AG08395 (cell line): Measurements from ENCODE around the gene TPCN1.
"Not testable (repeated sequence)": the region's sequence is repeated elsewhere in the genome, so short reads cannot be mapped to it uniquely, and the experiment has no call there.

Experiments used
- DNase-seq: peaks from one replicate; pipeline ENCODE4 v3.0.0; 2012; ENCODE audit warnings: mixed read lengths, low spot score

TPCN1 gene

DNA sequence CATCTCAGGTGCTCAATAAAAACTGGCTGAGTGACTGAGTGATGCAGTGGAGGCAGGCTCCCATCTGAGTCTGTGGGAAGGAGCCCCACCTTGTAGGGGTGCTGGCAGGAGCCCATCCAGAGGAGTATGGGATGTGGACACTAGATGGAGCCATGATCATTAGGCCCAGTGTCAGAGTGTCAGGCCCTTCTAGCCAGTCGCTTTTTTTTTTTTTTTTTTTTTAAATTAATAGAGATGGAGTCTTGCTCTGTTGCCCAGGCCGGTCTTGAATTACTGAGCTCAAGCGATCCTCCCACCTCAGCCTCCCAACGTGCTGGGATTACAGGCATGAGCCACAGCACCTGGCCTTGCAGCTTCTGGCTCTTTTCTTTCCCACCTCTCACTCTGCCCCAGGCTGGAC is 24.3 kb upstream of the TPCN1 start:
- peak; percentile 90 for DNase-seq

DNA sequence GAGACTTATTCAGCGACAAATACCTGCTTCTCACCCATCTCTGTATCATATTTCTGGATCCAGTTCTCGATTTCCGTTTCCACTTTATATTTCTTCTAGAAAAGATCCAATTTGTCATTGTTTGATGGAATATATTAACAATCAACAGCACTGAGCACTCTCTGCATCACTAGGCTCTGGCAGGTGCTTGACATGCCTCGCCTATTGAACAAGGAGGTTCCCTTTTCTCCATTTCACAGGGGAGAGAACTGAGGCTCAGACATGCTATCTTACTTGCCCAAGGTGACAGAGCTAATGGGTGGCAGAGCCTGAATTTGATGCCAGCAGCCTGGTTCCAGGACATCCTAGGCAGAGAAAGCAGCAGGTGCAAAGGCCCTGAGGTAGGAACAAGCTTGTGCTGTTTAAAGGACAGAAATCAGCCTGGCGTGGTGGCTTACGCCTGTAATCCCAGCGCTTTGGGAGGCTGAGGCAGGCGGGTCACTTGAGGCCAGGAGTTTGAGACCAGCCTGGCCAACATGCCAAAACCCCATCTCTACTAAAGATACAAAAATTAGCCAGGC is 23.7 kb upstream of the TPCN1 start:
- no peak for DNase-seq

DNA sequence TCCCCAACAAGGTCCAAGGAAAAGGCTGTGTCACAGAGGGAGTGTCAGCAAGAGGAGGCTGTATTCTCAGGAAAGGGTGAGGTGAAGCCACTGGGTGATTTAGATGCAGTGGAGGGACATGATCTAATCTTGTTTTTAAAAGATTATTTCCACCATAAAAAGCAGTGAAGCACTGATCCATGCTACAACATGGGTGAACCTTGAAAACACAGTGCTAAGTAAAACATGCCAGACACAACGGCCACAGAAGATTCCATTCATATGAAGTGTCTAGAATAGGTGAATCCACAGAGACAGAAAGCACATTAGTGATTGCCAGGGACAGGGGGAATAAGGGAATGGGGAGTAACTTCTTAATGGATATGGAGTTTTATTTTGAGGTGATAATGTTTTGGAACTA is 23.0 kb upstream of the TPCN1 start:
- DNase-seq = no peak

- DNase-seq = no peak
Observed at GRCh38 chr12:113200021-113200797, 21.1 kb upstream of the TPCN1 start.

GRCh38 chr12:113201187-113202177 is 19.8 kb upstream of the TPCN1 start:
- no peak for DNase-seq

DNA sequence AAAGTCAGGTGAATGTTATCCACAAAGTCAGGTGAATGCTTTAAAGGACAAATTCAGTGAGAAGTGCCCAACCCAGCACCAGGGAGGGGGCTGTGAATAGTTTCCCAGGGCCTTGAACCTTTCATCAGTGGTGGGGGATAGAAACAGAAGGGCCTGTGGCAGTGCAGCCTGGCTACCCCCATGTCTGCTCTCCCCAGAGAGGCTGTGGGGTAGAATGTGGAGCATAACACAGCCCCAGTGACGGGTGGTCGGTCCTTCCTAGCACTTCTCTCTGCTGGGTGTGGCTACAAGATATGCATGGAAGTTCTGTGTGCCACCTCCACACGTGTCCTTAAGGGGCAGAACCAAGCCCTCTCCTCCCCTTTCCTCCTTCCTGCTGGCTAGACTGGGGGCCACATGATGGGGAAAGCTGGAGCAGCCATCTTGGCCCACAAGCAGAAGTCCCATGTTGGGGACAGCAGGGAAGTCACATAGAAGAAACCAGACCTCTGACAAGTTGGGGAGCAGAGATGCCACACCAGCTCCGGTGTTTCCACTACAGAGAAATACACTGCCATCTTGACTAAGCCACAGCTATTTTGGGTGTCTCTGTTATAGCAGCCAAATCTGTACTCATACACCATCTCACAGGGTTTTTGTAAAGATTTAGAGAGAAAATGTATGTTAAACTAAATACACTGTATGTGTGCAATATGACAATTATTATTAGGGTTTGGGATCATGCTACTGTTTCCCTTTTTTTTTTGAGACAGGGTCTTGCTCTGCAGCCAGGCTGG is 18.8 kb upstream of the TPCN1 start:
- no peak for DNase-seq

DNA sequence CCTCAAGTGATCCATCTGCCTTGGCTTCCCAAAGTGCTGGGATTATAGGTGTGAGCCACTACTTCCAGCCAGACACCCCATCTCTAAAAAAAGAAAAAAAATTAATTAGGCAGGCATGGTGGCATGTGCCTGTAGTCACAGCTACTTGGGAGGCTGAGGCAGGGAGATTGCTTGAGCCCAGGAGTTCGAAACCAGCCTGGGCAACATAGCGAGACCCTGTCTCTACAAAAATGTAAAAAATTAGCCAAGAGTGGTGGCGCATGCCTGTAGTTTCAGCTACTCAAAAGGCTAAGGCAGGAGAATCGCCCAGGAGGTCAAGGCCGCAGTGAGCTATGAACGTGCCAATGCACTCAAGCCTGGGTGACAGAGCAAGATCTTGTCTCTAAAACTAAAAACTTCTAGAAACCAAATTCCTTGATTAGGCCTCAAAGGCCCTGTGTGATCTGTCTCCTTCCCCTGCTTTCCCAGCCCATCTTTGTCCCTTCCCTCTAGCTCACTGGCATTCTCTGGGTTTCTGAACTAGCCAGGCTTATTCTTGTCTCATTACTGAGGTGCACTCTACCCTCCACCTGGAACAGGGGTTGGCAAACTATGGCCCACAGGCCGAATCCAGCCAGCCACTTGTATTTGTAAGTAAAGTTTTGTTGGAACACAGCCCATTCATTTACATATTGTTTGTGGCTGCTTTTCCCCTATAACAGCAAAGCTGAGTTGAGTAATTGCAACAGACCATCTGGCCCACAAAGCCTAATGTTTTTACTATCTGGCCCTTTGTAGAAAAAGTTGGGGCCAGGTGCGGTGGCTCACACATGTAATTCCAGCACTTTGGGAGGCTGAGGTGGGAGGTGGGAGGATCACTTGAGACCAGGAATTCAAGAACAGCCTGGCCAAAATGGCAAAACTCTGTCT is 17.2 kb upstream of the TPCN1 start:
- no peak for DNase-seq

- no peak for DNase-seq
Observed at GRCh38 chr12:113204804-113205203, 16.5 kb upstream of the TPCN1 start.

DNA sequence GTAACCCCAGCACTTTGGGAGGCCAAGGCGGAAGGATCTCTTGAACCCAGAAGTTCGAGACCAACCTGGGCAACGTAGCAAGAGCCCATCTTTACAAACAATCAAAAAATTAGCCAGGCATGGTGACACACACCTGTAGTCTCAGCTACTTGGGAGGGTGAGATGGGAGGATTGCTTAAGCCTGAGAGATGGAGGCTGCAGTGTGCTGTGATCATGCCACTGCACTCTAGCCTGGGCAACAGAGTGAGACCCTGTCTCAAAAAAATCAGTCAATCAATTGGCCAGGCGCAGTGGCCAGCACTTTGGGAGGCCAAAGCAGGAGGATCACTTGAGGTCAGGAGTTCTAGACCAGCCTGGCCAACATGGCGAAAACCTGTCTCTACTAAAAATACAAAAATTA is 14.5 kb upstream of the TPCN1 start:
- not testable (repeated sequence) for DNase-seq

DNA sequence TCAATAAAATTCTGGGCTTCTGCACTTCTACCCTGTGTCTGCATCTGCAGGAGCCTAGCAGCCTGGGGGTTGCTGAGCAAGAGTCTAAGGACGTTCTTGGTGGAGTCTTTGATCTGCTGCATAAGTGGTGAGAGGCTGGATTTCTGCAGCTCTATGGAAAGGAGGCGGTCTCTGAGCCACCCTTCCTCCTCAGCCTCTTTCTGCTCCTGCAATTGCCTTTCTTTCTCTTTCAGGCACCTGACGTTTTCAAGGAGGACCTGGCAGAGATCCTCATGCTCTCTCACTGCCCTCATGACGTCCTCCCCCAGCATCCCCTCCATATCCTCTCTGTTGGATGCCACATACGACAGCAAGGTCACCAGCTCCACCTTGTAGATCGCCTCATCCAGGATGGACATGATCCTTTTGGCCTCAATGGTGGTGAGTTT is 13.6 kb upstream of the TPCN1 start:
- no peak for DNase-seq

GRCh38 chr12:113208041-113208934 is 13.0 kb upstream of the TPCN1 start:
- DNase-seq = peak; percentile 50

DNA sequence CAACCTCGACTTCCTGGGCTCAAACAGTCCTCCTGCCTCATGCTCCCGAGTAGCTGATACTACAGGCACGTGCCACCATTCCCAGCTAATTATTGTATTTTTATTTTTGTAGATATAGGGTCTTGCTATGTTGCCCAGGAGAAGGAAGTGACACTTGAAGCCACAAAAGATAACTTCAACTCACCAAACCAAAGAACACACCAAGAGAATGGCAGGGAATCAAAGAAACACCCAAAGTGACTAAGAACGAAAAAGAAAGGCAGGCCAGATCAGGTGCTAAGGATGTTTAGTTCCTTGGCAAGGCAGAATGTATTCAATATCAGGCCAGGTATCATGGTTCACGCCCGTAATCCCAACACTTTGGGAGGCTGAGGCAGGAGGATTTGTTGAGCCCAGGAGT is 10.1 kb upstream of the TPCN1 start:
- DNase-seq = no peak

GRCh38 chr12:113214895-113215400 is 6.3 kb upstream of the TPCN1 start:
- DNase-seq = peak; percentile 96

DNA sequence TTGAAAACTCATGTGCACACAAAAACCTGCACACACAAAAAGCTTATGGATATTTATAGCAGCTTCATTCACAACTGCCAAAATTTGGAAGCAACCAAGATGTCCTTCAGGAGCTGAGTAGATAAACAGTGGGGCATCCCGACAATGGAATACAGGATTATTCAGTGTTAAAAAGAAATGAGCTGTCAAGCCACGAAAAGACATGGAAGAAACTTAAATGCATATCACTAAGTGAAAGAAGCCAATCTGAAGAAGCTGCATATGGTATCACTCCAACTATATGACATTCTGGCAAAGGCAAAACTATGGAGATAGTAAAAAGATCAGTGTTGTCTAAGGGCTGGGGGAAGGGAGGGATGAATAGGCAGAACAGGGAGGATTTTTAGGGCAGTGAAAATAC is 5.2 kb upstream of the TPCN1 start:
- no peak for DNase-seq

DNA sequence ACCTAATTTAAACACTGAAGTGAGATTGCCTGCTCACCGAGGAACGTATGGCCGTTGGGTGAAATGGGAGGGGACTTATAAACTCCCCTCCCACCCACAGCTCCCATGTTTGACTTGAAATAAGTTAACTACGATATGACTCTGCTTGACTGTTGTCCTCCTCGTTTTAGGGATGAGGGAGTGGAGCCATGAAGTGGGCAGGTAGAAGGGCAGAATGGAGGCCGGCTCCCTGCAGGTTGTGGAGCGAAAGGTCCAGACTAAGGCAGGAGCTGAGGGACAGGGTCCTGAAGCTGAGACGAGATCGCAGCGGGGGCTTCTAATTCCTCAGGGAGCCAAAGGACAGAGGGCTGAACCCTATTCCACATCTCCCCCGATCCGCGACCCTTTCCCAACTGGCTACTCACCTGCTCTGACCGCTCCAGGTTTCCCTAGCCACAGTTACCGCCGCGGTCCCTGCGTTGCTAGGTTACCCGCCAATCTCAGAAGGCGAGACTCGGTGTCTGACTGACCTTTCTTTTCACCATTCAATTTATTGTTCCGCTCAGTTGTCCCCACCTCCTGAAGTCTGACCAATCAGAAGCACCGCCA is 577 bp upstream of the TPCN1 start:
- DNase-seq = no peak

DNA sequence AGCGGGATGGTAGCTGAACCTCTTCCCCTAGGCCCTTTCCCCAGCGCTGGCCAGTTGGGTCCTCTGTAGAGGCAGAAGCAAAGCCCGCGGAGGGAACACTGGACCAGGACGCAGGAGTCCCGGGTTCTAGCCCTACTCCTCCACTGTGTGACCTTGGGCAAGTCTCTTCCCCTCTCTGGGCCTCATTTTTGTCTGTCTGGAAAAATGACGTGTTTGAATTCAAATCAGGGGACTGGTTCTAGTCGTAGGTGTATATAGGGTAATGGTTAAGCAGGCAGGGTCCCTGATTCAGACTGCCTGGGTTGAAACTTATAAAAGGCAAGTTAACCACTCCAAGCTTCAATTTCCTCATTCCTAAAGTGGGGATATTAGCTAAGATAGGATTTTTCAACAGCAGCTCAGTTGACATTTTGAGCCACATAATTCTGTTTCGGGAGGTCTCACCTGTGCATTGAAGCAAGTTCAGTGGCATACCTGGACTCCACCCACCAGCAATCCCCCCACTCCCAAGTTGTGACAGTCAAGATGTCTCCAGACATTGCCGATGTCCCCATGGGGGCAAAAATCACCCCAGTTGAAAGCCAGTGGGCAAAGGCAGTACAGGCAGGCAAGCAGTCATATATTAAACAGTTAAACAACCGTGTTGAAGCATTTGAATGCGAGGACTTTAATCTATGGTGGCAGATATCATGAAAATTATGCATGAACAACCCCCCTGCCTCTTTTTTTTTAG is 899 bp downstream of the TPCN1 start:
- DNase-seq = no peak

DNA sequence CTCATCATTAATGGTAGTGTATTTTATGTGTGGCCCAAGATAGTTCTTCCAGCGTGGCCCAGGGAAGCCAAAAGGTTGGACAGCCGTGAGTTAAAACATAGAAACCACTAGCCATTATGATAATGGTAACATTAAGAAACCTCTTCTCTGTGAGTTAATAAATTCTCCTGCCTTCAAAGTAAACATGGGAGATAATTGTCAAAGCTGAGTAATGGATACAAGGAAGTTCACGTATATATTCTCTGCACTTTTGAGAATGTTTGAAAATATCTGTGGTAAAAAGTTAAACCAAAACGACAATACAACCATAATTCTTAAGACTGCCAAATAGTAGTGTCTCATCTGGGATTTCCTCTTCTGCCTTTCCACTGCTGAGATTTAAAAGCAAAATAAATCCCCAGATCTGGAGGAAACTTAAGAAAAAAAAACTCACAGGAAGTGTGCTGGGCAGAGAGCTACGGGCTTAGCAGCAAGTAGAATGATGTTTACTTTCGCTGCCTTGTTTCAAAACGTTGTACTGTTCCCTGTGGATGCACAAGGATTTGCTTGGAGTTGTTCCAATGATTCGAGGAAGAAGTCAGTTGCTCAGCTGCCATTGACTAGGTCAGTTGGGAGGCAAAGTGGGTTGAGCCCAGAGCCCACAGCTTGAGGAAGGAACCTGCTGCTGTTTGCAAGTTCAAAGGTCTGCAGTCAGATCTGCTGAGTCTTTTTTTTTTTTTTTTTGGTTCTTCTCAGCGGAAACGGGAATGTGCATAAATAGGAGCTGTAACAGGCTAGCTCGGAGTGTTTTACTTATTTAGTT is 1.7 kb downstream of the TPCN1 start:
- peak; percentile 72 for DNase-seq

GRCh38 chr12:113224955-113225354 is 3.7 kb downstream of the TPCN1 start:
- no peak for DNase-seq
